Sigmoid colon (tissue), 7 donors: ENCODE results near the gene NTNG1. TPM values are rescaled to one million over a fixed set of nuclear protein-coding genes. Genes with fewer than 3 reads are reported as not detected.

Experiments
- DNase-seq: peaks from one replicate; pipeline ENCODE4 v3.0.0-alpha.2; 2019
- H3K27ac ChIP-seq, 4 donors: fragments of 200-600 bp; sonication (generic); one replicate each; pipeline ENCODE4 v1.5.1; 2016 to 2019; ENCODE audit warnings: mild to moderate bottlenecking in 1 of 4
- H3K27me3 ChIP-seq, 3 donors: fragments of 200-600 bp; sonication (generic); one replicate each; pipeline ENCODE4 v1.5.1; 2019; ENCODE audit warnings: mild to moderate bottlenecking in 1 of 3
- H3K36me3 ChIP-seq, 4 donors: fragments of 200-600 bp; sonication (generic); one replicate each; pipeline ENCODE4 v1.5.1; 2016 to 2019
- H3K4me1 ChIP-seq, 4 donors: fragments of 200-600 bp; sonication (generic); one replicate each; pipeline ENCODE4 v1.5.1; 2017 to 2019
- H3K4me3 ChIP-seq, 4 donors: fragments of 200-600 bp; sonication (generic); one replicate each; pipeline ENCODE4 v1.5.1; 2017 to 2019; ENCODE audit warnings: mild to moderate bottlenecking in 2 of 4, moderate library complexity in 1 of 4
- H3K9me3 ChIP-seq, 4 donors: fragments of 200-600 bp in 3 of 4; sonication (generic) in 3 of 4; one replicate each; pipeline versions ENCODE4 v1.5.1 to v1.6.1; 2013 to 2019
- EP300 ChIP-seq, 4 donors: sonication (generic); formaldehyde crosslinking; IDR thresholded peaks; one replicate each; pipeline ENCODE4 v1.6.1; 2017; ENCODE audit warnings: antibody characterized with exemption in 4 of 4
- POLR2A ChIP-seq, 2 donors: fragments of 450-650 bp; IDR thresholded peaks; one replicate each; pipeline ENCODE4 v1.6.1; 2016; ENCODE audit warnings: antibody characterized with exemption in 2 of 2, mild to moderate bottlenecking in 2 of 2, moderate library complexity in 2 of 2
- POLR2AphosphoS5 ChIP-seq, 4 donors: sonication (generic); formaldehyde crosslinking; IDR thresholded peaks; one replicate each; pipeline ENCODE4 v1.6.1; 2017; ENCODE audit warnings: antibody characterized with exemption in 4 of 4
- WGBS, 2 donors: extraction: QIAGEN DNeasy Blood & Tissue Kit; methylation state at CpG; one replicate each; pipeline ENCODE4 v1.1.7; 2013; 5-methylcytosine and 5-hydroxymethylcytosine counted together
- intact Hi-C: fragments of 100-400 bp; cut with DNase I; formaldehyde crosslinking; loops from one replicate; pipeline ENCODE4 v1.15.1; 2023
- polyA plus RNA-seq, 3 donors: library from polyadenylated mRNA; stranded (reverse); fragments of 200-250 nt; gene quantifications; one replicate each; pipeline ENCODE4 v1.2.3, GENCODE V29; 2013
- total RNA-seq, 4 donors: library from RNA; depleted of rRNA; stranded (reverse); fragments of >200 nt; gene quantifications; one replicate each; pipeline ENCODE4 v1.1.0, GENCODE V29; 2016
- TF ChIP-seq, protein P1 (sequence below), 4 experiments: fragments of 450-650 bp in 3 of 4; fragments of 200-600 bp in 1 of 4; IDR thresholded peaks; one replicate each; pipeline ENCODE4 v1.5.1; 2016 to 2019; ENCODE audit warnings: antibody characterized with exemption in 4 of 4, mild to moderate bottlenecking in 3 of 4, moderate library complexity in 2 of 4
- donor health status: healthy with polysubstance abuse.
- donor health status: Bipolar disorder and iron deficiency.
- donor health status: healthy.

Gene NTNG1
- total and polyA plus RNA-seq, 7 donors = under 0.01 to 32.5 (median 9.5) TPM; not detected in 1

DNA sequence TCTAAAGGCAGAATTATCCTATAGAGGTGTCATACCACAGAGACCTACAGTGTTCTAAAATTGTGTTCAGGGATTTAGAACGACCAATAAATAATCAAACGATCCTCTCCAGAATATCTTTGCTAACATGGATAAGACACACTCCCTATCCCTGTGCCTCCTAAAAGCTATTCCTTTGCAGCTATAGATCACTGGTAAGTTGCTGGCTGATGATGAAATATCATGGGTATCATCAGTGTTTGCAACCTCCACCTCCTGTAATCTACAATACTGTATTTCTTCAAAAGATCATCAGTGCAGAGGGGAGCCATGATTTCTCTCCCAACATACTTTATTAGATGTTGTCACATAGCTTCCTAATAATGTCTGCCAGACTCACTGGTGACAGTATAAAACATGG is 201.9 kb downstream of the NTNG1 start:
- Histone ChIP-seq H3K4me1 (no peaks in the 10 kb centered on the region), H3K27ac (no peak overlapping the region), H3K9me3 (no peaks in the 10 kb centered on the region), H3K36me3 (no peaks in the 10 kb centered on the region), H3K27me3 (no peaks in the 10 kb centered on the region), H3K4me3 (no peak overlapping the region)
- intact Hi-C loops = no loop called here
- no peak for TF ChIP-seq POLR2A (IDR thresholded peaks at IDR 0.05)
- TF ChIP-seq POLR2AphosphoS5 (IDR thresholded peaks at IDR 0.05) = no peak
- TF ChIP-seq, protein P1, sequence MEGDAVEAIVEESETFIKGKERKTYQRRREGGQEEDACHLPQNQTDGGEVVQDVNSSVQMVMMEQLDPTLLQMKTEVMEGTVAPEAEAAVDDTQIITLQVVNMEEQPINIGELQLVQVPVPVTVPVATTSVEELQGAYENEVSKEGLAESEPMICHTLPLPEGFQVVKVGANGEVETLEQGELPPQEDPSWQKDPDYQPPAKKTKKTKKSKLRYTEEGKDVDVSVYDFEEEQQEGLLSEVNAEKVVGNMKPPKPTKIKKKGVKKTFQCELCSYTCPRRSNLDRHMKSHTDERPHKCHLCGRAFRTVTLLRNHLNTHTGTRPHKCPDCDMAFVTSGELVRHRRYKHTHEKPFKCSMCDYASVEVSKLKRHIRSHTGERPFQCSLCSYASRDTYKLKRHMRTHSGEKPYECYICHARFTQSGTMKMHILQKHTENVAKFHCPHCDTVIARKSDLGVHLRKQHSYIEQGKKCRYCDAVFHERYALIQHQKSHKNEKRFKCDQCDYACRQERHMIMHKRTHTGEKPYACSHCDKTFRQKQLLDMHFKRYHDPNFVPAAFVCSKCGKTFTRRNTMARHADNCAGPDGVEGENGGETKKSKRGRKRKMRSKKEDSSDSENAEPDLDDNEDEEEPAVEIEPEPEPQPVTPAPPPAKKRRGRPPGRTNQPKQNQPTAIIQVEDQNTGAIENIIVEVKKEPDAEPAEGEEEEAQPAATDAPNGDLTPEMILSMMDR (IDR thresholded peaks at IDR 0.05) = no peak
- TF ChIP-seq EP300 (IDR thresholded peaks at IDR 0.05) = no peak
- 86 to 94% methylated on average over 2 of the region's 2 CpGs for WGBS, 2 donors
- DNase-seq = no peak

DNA sequence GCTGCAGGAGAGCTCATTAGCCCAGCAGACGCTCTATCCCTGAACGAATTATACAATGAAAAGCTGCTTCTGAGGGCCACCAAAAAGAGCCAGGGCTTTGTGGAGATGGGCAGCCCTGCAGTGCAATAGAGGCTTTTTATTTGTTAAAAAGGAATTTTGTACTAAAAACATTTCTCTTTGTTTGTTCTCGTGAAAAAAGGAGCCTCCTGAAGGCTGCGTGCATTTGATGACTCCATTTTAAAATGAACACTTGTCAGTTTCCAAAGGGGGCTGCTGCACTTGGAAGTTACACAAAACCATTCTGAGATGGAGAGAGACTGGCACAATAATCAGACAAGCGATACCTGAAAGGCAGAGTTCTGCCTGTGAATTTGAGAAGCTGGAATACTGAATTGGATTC is 202.8 kb downstream of the NTNG1 start:
- Histone ChIP-seq H3K27ac (no peak overlapping the region), H3K36me3 (no peaks in the 10 kb centered on the region), H3K4me1 (no peaks in the 10 kb centered on the region), H3K4me3 (no peak overlapping the region), H3K27me3 (no peaks in the 10 kb centered on the region), H3K9me3 (no peaks in the 10 kb centered on the region)
- no peak for DNase-seq
- 85 to 88% methylated on average over 5 of the region's 5 CpGs for WGBS, 2 donors
- TF ChIP-seq EP300 (IDR thresholded peaks at IDR 0.05) = no peak
- TF ChIP-seq, protein P1 (IDR thresholded peaks at IDR 0.05) = no peak
- TF ChIP-seq POLR2AphosphoS5 (IDR thresholded peaks at IDR 0.05) = no peak
- TF ChIP-seq POLR2A (IDR thresholded peaks at IDR 0.05) = no peak
- intact Hi-C loops = no loop called here

DNA sequence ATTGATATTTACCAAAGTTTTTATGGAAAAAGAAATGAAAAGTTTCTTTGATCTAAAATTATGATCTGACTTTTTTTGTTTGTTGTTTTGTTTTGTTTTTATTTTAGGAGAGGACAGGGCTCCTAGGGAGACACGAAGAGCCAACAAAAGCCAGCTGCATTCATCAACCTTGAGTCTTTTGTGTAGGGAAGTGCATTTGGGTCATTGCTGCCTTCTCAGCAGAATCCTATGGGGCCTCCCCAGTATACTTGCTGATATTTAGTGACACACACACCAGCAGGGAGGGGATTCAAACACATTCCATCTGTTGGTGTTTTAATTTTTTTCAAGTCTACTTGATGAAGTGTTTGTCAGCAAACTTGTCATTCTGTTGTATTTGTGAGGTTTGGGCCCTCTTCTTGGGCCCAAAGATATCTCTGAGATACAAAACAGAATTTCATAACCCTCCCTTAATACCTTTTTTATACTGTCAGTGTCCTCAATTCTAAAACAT is 203.5 kb downstream of the NTNG1 start:
- intact Hi-C loops = no loop called here
- 48 to 65% methylated on average over 1 of the region's 1 CpG for WGBS, 2 donors
- DNase-seq = no peak

DNA sequence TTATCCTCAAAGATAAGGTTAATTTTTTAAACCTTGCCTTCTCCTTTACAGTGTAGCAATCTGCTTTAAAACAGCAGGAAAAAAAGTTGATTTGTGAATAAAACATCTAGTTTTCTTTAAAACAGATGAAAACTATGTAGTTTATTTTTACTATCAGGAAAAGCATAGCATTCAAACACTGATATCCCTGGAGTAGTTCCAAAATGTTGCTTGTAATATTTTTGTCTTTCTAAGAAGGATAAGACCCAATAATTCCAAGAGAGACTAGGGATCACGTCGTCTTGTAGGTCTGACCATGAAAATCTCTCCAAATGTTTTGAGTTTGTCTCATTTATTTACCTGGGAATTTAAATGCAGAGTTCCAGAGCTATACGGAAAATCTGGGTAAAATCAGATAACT is 204.0 kb downstream of the NTNG1 start:
- intact Hi-C loops = no loop called here
- no peak for TF ChIP-seq EP300 (IDR thresholded peaks at IDR 0.05)
- no peak for TF ChIP-seq POLR2A (IDR thresholded peaks at IDR 0.05)
- TF ChIP-seq, protein P1 (IDR thresholded peaks at IDR 0.05) = no peak
- no peak for TF ChIP-seq POLR2AphosphoS5 (IDR thresholded peaks at IDR 0.05)
- Histone ChIP-seq H3K27me3 (no peaks in the 10 kb centered on the region), H3K4me1 (no peaks in the 10 kb centered on the region), H3K36me3 (no peaks in the 10 kb centered on the region), H3K9me3 (no peaks in the 10 kb centered on the region), H3K27ac (no peak overlapping the region), H3K4me3 (no peak overlapping the region)
- 68 to 72% methylated on average over 3 of the region's 3 CpGs for WGBS, 2 donors
- no peak for DNase-seq

More for the DNA sequence above, 203.5 kb downstream of the NTNG1 start:
- no peaks in the 10 kb centered on the region for H3K36me3 ChIP-seq
- no peak overlapping the region for H3K4me3 ChIP-seq
- no peaks in the 10 kb centered on the region for H3K9me3 ChIP-seq
- H3K4me1 ChIP-seq = no peaks in the 10 kb centered on the region
- H3K27ac ChIP-seq = no peak overlapping the region
- no peaks in the 10 kb centered on the region for H3K27me3 ChIP-seq
- TF ChIP-seq, protein P1 (IDR thresholded peaks at IDR 0.05) = no peak
- TF ChIP-seq POLR2AphosphoS5 (IDR thresholded peaks at IDR 0.05) (no peak), POLR2A (IDR thresholded peaks at IDR 0.05) (no peak), EP300 (IDR thresholded peaks at IDR 0.05) (no peak)

DNA sequence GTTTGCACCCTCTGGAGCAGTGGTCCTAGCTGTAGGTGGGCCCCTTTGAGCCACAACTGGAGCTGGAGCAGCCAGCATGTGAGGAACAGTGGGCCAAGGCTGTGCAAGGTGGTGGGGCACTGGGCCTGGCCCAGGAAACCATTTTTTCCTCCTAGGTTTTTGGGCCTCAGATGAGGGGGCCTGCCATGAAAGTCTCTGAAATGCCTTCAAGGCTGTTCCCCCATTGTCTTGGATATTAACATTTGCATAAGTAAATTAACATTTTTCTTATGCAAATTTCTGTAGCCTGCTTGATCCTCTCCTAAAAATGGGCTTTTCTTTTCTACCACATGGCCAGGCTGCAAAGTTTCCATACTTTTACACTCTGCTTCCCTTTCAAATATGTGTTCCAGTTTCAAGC is 212.0 kb downstream of the NTNG1 start:
- Histone ChIP-seq H3K4me1 (peaks cover 0 to 14% (median 10%) of the 10 kb centered on the region in 4 donors), H3K27ac (no peak overlapping the region), H3K4me3 (no peak overlapping the region), H3K9me3 (no peaks in the 10 kb centered on the region), H3K27me3 (no peaks in the 10 kb centered on the region), H3K36me3 (no peaks in the 10 kb centered on the region)
- TF ChIP-seq POLR2AphosphoS5 (IDR thresholded peaks at IDR 0.05) = no peak
- TF ChIP-seq EP300 (IDR thresholded peaks at IDR 0.05) = no peak
- TF ChIP-seq, protein P1 (IDR thresholded peaks at IDR 0.05) = no peak
- TF ChIP-seq POLR2A (IDR thresholded peaks at IDR 0.05) = no peak
- DNase-seq = no peak
- intact Hi-C loops = no loop called here
